ENCODE measurements around the gene KPNA3. TPM values are rescaled to one million over a fixed set of nuclear protein-coding genes. Genes with fewer than 3 reads are reported as not detected.

KPNA3 gene
- total and polyA plus RNA-seq, 5 donors from 2014 or later, result 24.4 to 28.3 (median 27.7) TPM

GRCh38 chr13:49654011-49654410, 138.5 kb downstream of the KPNA3 start:
- Mint-ChIP-seq H3K9me3 (no peaks in the 10 kb centered on the region), H3K27ac (no peak overlapping the region), H3K36me3 (peaks cover 10% of the 10 kb centered on the region), H3K27me3 (no peaks in the 10 kb centered on the region), H3K4me3 (no peak overlapping the region), H3K4me1 (peaks cover 0 to 8% (median 0%) of the 10 kb centered on the region in 4 donors)
- Histone ChIP-seq H3K36me3 (ENCODE audit: control insufficient read depth, insufficient read depth, low read length) (no peaks in the 10 kb centered on the region), H3K4me3 (ENCODE audit: low read depth, low read length) (no peak overlapping the region), H3K27me3 (ENCODE audit: control insufficient read depth, insufficient read depth, low read length) (no peaks in the 10 kb centered on the region), H3K9me3 (ENCODE audit: control insufficient read depth in 2 of 2, low read length in 2 of 2) (no peaks in the 10 kb centered on the region), H3K27ac (ENCODE audit: insufficient read depth, low read length, poor library complexity, severe bottlenecking) (no peak overlapping the region), H3K4me1 (ENCODE audit: control insufficient read depth, insufficient read depth, low read length, poor library complexity, severe bottlenecking) (no peaks in the 10 kb centered on the region)
- ATAC-seq (ENCODE audit: low read depth in 2 of 2) (no peak), DNase-seq (no peak)

GRCh38 chr13:49653478-49653877, 139.0 kb downstream of the KPNA3 start:
- Histone ChIP-seq H3K4me3 (ENCODE audit: low read depth, low read length) (no peak overlapping the region), H3K36me3 (ENCODE audit: control insufficient read depth, insufficient read depth, low read length) (no peaks in the 10 kb centered on the region), H3K4me1 (ENCODE audit: control insufficient read depth, insufficient read depth, low read length, poor library complexity, severe bottlenecking) (no peaks in the 10 kb centered on the region), H3K9me3 (ENCODE audit: control insufficient read depth in 2 of 2, low read length in 2 of 2) (no peaks in the 10 kb centered on the region), H3K27me3 (ENCODE audit: control insufficient read depth, insufficient read depth, low read length) (no peaks in the 10 kb centered on the region), H3K27ac (ENCODE audit: insufficient read depth, low read length, poor library complexity, severe bottlenecking) (no peak overlapping the region)
- Mint-ChIP-seq H3K9me3 (no peaks in the 10 kb centered on the region), H3K36me3 (peaks cover 10% of the 10 kb centered on the region), H3K4me3 (no peak overlapping the region), H3K4me1 (peaks cover 0 to 8% (median 0%) of the 10 kb centered on the region in 4 donors), H3K27ac (no peak overlapping the region), H3K27me3 (no peaks in the 10 kb centered on the region)
- no peak for ATAC-seq (ENCODE audit: low read depth in 2 of 2)
- DNase-seq, result no peak

- Mint-ChIP-seq H3K27me3 (no peaks in the 10 kb centered on the region), H3K4me3 (no peak overlapping the region), H3K4me1 (peaks cover 0 to 8% (median 0%) of the 10 kb centered on the region in 4 donors), H3K27ac (no peak overlapping the region), H3K36me3 (peaks cover 3% of the 10 kb centered on the region), H3K9me3 (no peaks in the 10 kb centered on the region)
- DNase-seq, result peak in 1 of 3 donors; percentile 36
- no peak overlapping the region for H3K4me3 ChIP-seq (ENCODE audit: low read depth, low read length)
- no peak for ATAC-seq (ENCODE audit: low read depth in 2 of 2)
- no peaks in the 10 kb centered on the region for H3K27me3 ChIP-seq (ENCODE audit: control insufficient read depth, insufficient read depth, low read length)
- no peaks in the 10 kb centered on the region for H3K9me3 ChIP-seq (ENCODE audit: control insufficient read depth in 2 of 2, low read length in 2 of 2)
- no peaks in the 10 kb centered on the region for H3K4me1 ChIP-seq (ENCODE audit: control insufficient read depth, insufficient read depth, low read length, poor library complexity, severe bottlenecking)
- no peak overlapping the region for H3K27ac ChIP-seq (ENCODE audit: insufficient read depth, low read length, poor library complexity, severe bottlenecking)
- H3K36me3 ChIP-seq (ENCODE audit: control insufficient read depth, insufficient read depth, low read length), result no peaks in the 10 kb centered on the region
Measured at GRCh38 chr13:49652355-49653305, 139.9 kb downstream of the KPNA3 start.

GRCh38 chr13:49651570-49652354, 140.7 kb downstream of the KPNA3 start:
- Histone ChIP-seq H3K9me3 (ENCODE audit: control insufficient read depth in 2 of 2, low read length in 2 of 2) (no peaks in the 10 kb centered on the region), H3K4me1 (ENCODE audit: control insufficient read depth, insufficient read depth, low read length, poor library complexity, severe bottlenecking) (no peaks in the 10 kb centered on the region), H3K27ac (ENCODE audit: insufficient read depth, low read length, poor library complexity, severe bottlenecking) (no peak overlapping the region), H3K27me3 (ENCODE audit: control insufficient read depth, insufficient read depth, low read length) (no peaks in the 10 kb centered on the region), H3K36me3 (ENCODE audit: control insufficient read depth, insufficient read depth, low read length) (no peaks in the 10 kb centered on the region), H3K4me3 (ENCODE audit: low read depth, low read length) (no peak overlapping the region)
- no peak for ATAC-seq (ENCODE audit: low read depth in 2 of 2)
- no peak for DNase-seq
- Mint-ChIP-seq H3K27me3 (no peaks in the 10 kb centered on the region), H3K36me3 (peaks cover 3% of the 10 kb centered on the region), H3K4me3 (no peak overlapping the region), H3K9me3 (no peaks in the 10 kb centered on the region), H3K4me1 (peaks cover 0 to 8% (median 0%) of the 10 kb centered on the region in 4 donors), H3K27ac (no peak overlapping the region)

- ATAC-seq (ENCODE audit: low read depth in 2 of 2), result no peak
- H3K4me3 ChIP-seq (ENCODE audit: low read depth, low read length), result no peak overlapping the region
- Mint-ChIP-seq H3K4me3 (no peak overlapping the region), H3K9me3 (no peaks in the 10 kb centered on the region), H3K27ac (no peak overlapping the region), H3K4me1 (peaks cover 4 to 8% (median 6%) of the 10 kb centered on the region in 4 donors), H3K27me3 (no peaks in the 10 kb centered on the region), H3K36me3 (peaks cover 3% of the 10 kb centered on the region)
- no peaks in the 10 kb centered on the region for H3K27me3 ChIP-seq (ENCODE audit: control insufficient read depth, insufficient read depth, low read length)
- DNase-seq, result no peak
- H3K36me3 ChIP-seq (ENCODE audit: control insufficient read depth, insufficient read depth, low read length), result no peaks in the 10 kb centered on the region
- H3K4me1 ChIP-seq (ENCODE audit: control insufficient read depth, insufficient read depth, low read length, poor library complexity, severe bottlenecking), result peaks cover 9% of the 10 kb centered on the region
- H3K27ac ChIP-seq (ENCODE audit: insufficient read depth, low read length, poor library complexity, severe bottlenecking), result no peak overlapping the region
- H3K9me3 ChIP-seq (ENCODE audit: control insufficient read depth in 2 of 2, low read length in 2 of 2), result no peaks in the 10 kb centered on the region
Measured at GRCh38 chr13:49649963-49650312, 142.5 kb downstream of the KPNA3 start.

Other genes starting within 250 kb of the KPNA3 start
- 46.0 TPM for gene RCBTB1, start 207.1 kb downstream of the KPNA3 start, total RNA-seq
- 10 to 100 TPM; 13.1 to 19.4 (median 16.9) TPM for gene RCBTB1, start 207.1 kb downstream of the KPNA3 start, polyA plus RNA-seq
- gene ARL11, start 164.2 kb downstream of the KPNA3 start, total RNA-seq, result 0.17 TPM
- 1 to 10 TPM in 1 of 4 donors, under 1 TPM in 3; 0.14 to 1.9 (median 0.45) TPM for gene ARL11, start 164.2 kb downstream of the KPNA3 start, polyA plus RNA-seq
- 19.6 TPM for gene EBPL, start 101.2 kb downstream of the KPNA3 start, total RNA-seq
- gene EBPL, start 101.2 kb downstream of the KPNA3 start, polyA plus RNA-seq, result 10 to 100 TPM; 54.1 to 74.1 (median 63.7) TPM
- 1.8 TPM for gene SPRYD7, start 143.7 kb upstream of the KPNA3 start, total RNA-seq
- gene SPRYD7, start 143.7 kb upstream of the KPNA3 start, polyA plus RNA-seq, result 1 to 10 TPM; 2.7 to 3.8 (median 3.0) TPM
- 23.8 TPM for gene TRIM13, start 204.4 kb upstream of the KPNA3 start, total RNA-seq
- 10 to 100 TPM; 10.2 to 22.5 (median 13.4) TPM for gene TRIM13, start 204.4 kb upstream of the KPNA3 start, polyA plus RNA-seq
- 0.47 TPM for gene KCNRG, start 222.8 kb upstream of the KPNA3 start, total RNA-seq
- gene KCNRG, start 222.8 kb upstream of the KPNA3 start, polyA plus RNA-seq, result under 1 TPM; 0.15 to 0.89 (median 0.50) TPM